Muscle of leg (tissue), 11 donors: ENCODE data around the gene FUS. TPM values are rescaled to one million over a fixed set of nuclear protein-coding genes. Genes with fewer than 3 reads are reported as not detected.

Experiments used
- DNase-seq: peaks from one replicate; pipeline ENCODE4 v3.0.0; 2013
- H3K27ac ChIP-seq: one replicate; pipeline ENCODE4 v1.5.1; 2013; ENCODE audit warnings: mild to moderate bottlenecking, low read length, control low read depth
- H3K27me3 ChIP-seq: one replicate; pipeline ENCODE4 v1.6.1; 2013; ENCODE audit warnings: low read length; ENCODE audit not compliant: control insufficient read depth, insufficient read depth
- H3K36me3 ChIP-seq: one replicate; pipeline ENCODE4 v1.6.1; 2013; ENCODE audit warnings: low read length; ENCODE audit not compliant: control insufficient read depth, insufficient read depth
- H3K4me1 ChIP-seq: one replicate; pipeline ENCODE4 v1.6.1; 2013; ENCODE audit warnings: low read length; ENCODE audit not compliant: control insufficient read depth, insufficient read depth
- H3K4me3 ChIP-seq: one replicate; pipeline ENCODE4 v1.5.1; 2013; ENCODE audit warnings: low read length, control low read depth
- H3K9me3 ChIP-seq: replicated peaks from 2 replicates; pipeline ENCODE4 v1.6.1; 2013; ENCODE audit warnings: low read depth, low read length; ENCODE audit not compliant: control insufficient read depth
- WGBS: methylation state at CpG from one replicate; pipeline ENCODE4 v1.1.5; 2013; ENCODE audit warnings: missing lambda C conversion rate; ENCODE audit not compliant: insufficient coverage; 5-methylcytosine and 5-hydroxymethylcytosine counted together
- polyA plus RNA-seq, 8 donors: library from polyadenylated mRNA; unstranded; fragments of 120-200 nt; gene quantifications; one replicate each; pipeline versions ENCODE4 v1.2.1 to v1.2.3, GENCODE V29; 2013; ENCODE audit warnings: inconsistent platforms in 1 of 8, low replicate concordance in 1 of 8; ENCODE audit not compliant: insufficient read length in 8 of 8, insufficient read depth in 1 of 8
- total RNA-seq: library from RNA; stranded (reverse); fragments of 120-200 nt; gene quantifications from one replicate; pipeline ENCODE4 v1.2.4, GENCODE V29; 2013

Gene FUS
- total and polyA plus RNA-seq, 9 donors, result 35.6 to 585 (median 465) TPM

DNA sequence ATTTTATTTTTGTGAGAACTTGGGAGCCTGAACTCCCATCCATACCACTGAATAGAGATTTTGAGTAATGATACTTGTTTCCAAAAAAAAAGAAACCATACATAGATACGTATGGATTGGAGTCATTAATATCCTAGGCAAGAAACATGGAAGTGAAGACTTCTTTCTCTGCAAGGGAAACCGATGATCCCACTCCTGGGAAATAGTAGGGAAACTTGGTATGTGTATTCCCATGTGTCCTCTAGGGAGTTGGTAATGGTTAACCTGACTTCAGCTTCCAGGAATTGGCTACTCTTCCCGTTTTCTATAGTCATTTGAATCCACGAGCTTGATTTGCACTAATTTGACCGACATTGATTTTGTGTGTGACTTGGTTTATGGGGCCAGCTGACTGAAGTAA lies 5.4 kb downstream of the FUS start:
- no peak for DNase-seq
- WGBS, result 60% methylated on average over 1 of the region's 5 CpGs
- H3K9me3 ChIP-seq, result no peaks in the 10 kb centered on the region
- peaks cover 25% of the 10 kb centered on the region for H3K4me1 ChIP-seq
- no peaks in the 10 kb centered on the region for H3K27me3 ChIP-seq
- H3K4me3 ChIP-seq, result no peak overlapping the region
- peaks cover 82% of the 10 kb centered on the region for H3K36me3 ChIP-seq
- no peak overlapping the region for H3K27ac ChIP-seq

DNA sequence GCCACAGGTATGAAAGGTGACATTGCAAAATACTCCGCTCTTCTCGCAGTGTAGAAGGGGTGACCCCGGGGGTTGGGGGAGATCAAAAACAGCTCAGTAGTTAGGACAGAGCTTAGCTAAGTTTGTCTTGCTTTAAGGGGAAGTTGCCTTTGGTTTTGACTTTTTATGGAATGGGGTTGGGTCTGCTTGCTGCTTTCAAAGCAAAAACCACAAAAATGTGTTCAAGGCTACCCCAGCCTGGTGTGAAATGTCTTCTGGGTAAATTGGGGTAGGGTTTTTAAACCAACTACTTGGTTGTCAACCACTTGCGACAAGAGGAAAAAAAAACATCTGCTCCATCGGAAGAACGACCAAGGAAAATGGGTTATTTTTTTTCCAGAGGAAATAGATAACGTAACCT lies 6.2 kb downstream of the FUS start:
- peaks cover 25% of the 10 kb centered on the region for H3K4me1 ChIP-seq
- H3K27ac ChIP-seq, result no peak overlapping the region
- 80% methylated on average over 1 of the region's 7 CpGs for WGBS
- DNase-seq, result no peak
- H3K36me3 ChIP-seq, result peaks cover 90% of the 10 kb centered on the region
- no peaks in the 10 kb centered on the region for H3K9me3 ChIP-seq
- no peak overlapping the region for H3K4me3 ChIP-seq
- no peaks in the 10 kb centered on the region for H3K27me3 ChIP-seq

DNA sequence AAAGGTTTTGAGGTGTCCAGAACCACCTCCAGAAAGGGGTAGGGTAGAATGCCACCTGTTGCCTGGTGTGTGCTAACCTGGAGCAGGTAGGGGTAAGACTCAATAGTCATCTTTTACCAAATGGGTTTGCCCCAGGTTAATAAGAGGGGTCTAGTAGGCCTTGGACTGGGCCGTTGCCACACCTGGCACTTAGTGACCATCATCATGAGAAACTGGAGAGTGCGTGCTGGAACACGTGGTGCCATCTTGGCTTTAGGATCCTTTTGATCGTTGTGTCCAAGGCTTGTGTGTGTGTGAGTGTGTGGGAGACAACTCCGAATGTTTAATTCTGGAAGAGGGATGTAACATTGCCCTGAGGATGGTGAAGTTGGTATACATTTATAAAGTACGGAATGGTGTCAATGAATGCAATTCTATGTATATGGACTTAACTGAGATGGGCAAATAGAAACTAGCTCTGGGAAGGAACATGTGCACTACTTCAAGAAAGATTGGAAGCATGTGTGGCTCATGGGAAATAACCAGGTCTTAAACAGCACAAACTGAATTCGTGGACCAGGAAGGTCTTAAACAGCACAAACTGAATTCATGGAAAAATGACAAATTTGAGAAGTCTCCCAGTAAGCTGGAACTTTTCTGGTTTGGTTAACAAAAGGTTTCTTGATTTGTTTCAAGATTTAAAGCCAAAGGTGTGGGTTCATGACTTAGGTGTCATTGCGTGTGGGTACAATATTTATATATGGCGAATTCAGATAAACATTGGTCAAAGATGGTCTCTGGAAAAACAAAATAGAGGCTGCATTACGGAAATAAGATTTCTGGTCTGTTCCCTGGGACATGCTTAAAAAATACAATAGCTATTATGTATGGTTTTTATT lies 7.2 kb downstream of the FUS start:
- no peak for DNase-seq
- H3K27me3 ChIP-seq, result no peaks in the 10 kb centered on the region
- H3K4me1 ChIP-seq, result peaks cover 16% of the 10 kb centered on the region
- H3K27ac ChIP-seq, result no peak overlapping the region
- H3K9me3 ChIP-seq, result no peaks in the 10 kb centered on the region
- H3K36me3 ChIP-seq, result peaks cover 95% of the 10 kb centered on the region
- WGBS, result 80% methylated on average over 9 of the region's 10 CpGs
- no peak overlapping the region for H3K4me3 ChIP-seq

DNA sequence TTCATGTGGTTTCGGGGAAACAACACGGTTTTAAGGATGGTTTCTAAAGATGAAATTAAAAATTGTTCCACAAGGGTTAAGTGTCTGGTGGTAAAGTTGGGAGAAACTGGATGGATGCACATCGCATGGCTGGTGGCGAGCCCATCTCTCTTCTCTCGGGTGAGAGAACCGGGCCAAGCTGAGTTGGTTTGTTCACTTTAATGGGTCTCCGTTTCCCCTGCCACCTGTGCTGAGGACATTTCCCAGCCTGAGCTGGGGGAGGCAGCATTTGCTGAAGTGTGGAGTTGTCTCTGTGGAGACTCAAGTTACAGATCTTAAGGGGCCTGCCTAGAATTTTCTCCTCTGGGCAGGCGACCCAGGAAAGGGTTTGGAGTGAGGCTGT lies 7.9 kb downstream of the FUS start:
- no peak for DNase-seq
- Histone ChIP-seq H3K27ac (no peak overlapping the region), H3K4me3 (no peak overlapping the region), H3K36me3 (peaks cover 94% of the 10 kb centered on the region), H3K27me3 (no peaks in the 10 kb centered on the region), H3K9me3 (no peaks in the 10 kb centered on the region), H3K4me1 (peaks cover 9% of the 10 kb centered on the region)
- WGBS, result 57% methylated on average over 3 of the region's 8 CpGs

DNA sequence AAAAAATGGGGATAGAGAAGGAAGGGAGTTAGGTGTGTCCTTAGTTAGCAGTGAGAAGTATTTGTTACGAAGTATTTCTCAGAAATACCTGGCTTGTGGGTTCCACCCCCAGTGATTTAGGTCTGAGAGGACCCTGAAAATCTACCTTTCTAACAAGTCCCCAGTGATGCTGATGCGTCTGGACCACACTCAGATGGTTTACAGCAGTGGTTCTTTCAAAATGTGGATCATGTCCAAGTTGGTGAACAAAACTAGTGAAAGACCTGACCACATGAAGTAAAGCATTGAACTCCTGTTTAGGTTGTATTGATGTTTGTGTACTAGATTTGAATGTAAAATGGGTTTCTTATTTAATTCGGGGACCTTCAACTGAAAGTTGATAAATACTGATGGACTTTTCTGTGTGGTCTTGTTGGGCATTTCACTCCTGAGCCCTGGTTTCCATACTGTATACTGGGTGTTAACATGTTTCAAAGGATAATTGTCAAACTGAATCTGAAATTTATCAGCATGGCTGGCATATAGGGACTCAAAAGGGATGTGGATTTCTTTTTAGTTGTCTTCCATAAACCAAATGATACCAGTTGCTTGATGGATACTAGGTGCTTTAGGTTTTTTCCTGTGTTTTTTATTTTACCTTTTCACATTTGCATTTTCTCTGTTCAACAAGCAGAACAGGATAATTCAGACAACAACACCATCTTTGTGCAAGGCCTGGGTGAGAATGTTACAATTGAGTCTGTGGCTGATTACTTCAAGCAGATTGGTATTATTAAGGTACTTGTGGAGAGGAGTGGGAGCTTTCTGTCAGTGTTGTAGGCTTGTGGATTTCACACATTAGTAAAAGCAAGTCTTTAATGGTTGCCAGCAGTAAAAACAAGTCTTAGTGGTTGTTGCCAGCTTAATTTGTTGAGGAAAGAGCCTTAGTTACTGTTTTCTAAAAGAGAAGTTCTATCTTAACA lies 8.8 kb downstream of the FUS start:
- DNase-seq, result no peak
- Histone ChIP-seq H3K27ac (no peak overlapping the region), H3K4me1 (peaks cover 2% of the 10 kb centered on the region), H3K9me3 (no peaks in the 10 kb centered on the region), H3K27me3 (no peaks in the 10 kb centered on the region), H3K36me3 (peaks cover 96% of the 10 kb centered on the region), H3K4me3 (no peak overlapping the region)
- no CpG with 5 or more reads among the region's 3 CpGs for WGBS

DNA sequence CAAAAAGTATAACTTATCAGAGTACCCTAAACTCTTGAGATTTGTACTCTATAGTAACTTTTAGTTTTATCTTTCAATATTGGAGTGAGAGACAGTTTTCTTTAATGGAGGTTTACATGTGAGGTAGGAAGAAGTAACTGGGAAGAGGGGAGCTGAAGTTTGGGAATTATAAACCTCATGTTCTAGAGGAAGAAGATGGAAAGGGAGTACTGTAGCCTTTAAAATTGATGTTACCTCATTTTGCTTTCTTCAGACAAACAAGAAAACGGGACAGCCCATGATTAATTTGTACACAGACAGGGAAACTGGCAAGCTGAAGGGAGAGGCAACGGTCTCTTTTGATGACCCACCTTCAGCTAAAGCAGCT lies 9.5 kb downstream of the FUS start:
- WGBS, result no CpG with 5 or more reads among the region's 2 CpGs
- Histone ChIP-seq H3K27me3 (no peaks in the 10 kb centered on the region), H3K27ac (no peak overlapping the region), H3K36me3 (peaks cover 97% of the 10 kb centered on the region), H3K4me3 (no peak overlapping the region), H3K4me1 (no peaks in the 10 kb centered on the region), H3K9me3 (no peaks in the 10 kb centered on the region)
- DNase-seq, result no peak

DNA sequence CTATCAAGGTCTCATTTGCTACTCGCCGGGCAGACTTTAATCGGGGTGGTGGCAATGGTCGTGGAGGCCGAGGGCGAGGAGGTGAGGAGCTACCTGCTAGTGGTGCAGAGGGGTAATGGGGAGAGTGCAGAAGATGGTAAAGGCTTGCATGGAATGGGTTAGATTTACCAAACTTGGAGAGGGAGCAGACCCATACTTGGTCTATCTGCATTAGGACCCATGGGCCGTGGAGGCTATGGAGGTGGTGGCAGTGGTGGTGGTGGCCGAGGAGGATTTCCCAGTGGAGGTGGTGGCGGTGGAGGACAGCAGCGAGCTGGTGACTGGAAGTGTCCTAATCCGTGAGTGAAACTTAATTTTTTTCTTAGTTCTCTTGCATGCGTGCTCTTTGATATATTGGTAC lies 10.1 kb downstream of the FUS start:
- DNase-seq, result no peak
- no peak overlapping the region for H3K27ac ChIP-seq
- WGBS, result 94% methylated on average over 12 of the region's 12 CpGs
- no peaks in the 10 kb centered on the region for H3K27me3 ChIP-seq
- no peaks in the 10 kb centered on the region for H3K9me3 ChIP-seq
- H3K4me3 ChIP-seq, result no peak overlapping the region
- H3K36me3 ChIP-seq, result peaks cover 95% of the 10 kb centered on the region
- H3K4me1 ChIP-seq, result no peaks in the 10 kb centered on the region

DNA sequence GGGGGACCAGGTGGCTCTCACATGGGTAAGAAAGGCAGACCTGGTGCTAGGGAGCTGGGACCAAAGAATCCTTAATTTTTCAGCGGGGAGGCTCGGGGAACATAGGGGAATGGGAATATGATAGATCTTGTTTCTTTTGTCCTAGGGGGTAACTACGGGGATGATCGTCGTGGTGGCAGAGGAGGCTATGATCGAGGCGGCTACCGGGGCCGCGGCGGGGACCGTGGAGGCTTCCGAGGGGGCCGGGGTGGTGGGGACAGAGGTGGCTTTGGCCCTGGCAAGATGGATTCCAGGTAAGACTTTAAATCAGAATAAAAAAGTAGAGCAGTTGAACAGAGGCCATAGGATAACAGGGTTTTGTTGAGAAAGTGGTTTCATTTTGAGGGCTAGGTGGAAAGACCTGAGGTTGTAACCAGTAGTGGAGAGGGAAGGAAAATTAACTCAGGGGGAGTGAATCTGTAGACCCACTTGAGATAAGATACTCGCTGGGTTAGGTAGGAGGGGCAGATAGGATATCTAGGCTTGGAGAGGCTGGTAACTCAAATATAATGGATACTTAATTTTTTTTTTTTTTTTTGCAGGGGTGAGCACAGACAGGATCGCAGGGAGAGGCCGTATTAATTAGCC lies 11.0 kb downstream of the FUS start:
- DNase-seq, result no peak
- Histone ChIP-seq H3K4me1 (no peaks in the 10 kb centered on the region), H3K9me3 (no peaks in the 10 kb centered on the region), H3K4me3 (no peak overlapping the region), H3K27ac (no peak overlapping the region), H3K27me3 (no peaks in the 10 kb centered on the region), H3K36me3 (peaks cover 93% of the 10 kb centered on the region)
- 92% methylated on average over 14 of the region's 17 CpGs for WGBS

DNA sequence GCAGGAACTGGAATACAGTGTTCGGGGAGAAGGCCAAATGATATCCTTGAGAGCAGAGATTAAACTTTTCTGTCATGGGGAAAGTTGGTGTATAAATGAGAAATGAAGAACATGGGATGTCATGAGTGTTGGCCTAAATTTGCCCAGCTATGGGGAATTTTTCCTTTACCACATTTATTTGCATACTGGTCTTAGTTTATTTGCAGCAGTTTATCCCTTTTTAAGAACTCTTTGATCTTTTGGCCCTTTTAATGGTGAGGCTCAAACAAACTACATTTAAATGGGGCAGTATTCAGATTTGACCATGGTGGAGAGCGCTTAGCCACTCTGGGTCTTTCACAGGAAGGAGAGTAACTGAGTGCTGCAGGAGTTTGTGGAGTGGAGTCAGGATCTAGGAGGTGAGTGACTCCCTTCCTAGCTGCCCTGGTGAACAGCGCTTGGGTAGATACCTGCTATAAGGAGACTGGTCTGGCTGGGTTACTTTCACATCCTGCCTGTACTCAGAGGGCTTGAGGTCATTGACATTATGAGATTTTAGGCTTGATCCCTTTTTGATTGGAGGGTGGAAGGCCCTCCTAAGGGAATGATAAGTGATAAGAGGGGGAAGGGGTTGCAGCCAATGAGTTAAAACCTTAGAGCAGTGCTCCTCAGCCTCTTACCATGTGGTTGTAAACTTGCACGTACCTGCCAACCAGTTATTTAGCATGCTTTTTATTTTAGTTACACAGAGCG lies 11.9 kb downstream of the FUS start:
- H3K27me3 ChIP-seq, result no peaks in the 10 kb centered on the region
- no peak for DNase-seq
- no peaks in the 10 kb centered on the region for H3K4me1 ChIP-seq
- no peak overlapping the region for H3K4me3 ChIP-seq
- WGBS, result 90% methylated on average over 3 of the region's 5 CpGs
- no peak overlapping the region for H3K27ac ChIP-seq
- peaks cover 90% of the 10 kb centered on the region for H3K36me3 ChIP-seq
- H3K9me3 ChIP-seq, result no peaks in the 10 kb centered on the region
